ENCODE data around the gene CYSRT1. TPM values are rescaled to one million over a fixed set of nuclear protein-coding genes. Genes with fewer than 3 reads are reported as not detected.

The CYSRT1 gene
- total RNA-seq, 1 donor from 2014 or later: 0.27 TPM

DNA sequence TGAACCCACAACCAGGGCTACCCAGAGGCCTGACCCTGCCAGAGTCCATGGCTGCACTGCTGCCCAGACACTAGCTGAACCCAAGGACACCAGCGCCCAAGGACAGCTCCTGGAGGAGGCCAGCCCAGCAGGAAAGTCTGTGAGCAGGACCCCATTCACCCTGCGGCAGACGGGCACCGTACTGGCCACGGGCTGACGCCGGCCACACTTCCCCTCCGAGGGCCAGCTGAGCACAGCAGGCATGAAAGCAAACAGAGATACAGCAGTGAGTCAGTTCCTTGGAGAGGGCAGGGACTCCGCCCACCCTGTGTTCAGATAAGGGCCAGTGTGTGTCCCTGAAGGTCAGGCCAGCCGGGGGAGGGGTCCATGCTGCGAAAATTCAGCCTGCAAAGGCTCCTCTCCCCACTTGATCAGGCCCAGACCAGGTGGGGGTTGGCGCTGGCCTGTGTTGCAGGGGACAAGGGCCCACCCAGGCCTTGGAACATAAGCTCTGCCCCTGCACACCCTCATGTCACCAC, 6.2 kb upstream of the CYSRT1 start:
- peak overlapping the region; percentile 59 for H3K4me3 ChIP-seq
- H3K27me3 ChIP-seq (ENCODE audit: low read depth): no peaks in the 10 kb centered on the region
- TF ChIP-seq, protein P1, sequence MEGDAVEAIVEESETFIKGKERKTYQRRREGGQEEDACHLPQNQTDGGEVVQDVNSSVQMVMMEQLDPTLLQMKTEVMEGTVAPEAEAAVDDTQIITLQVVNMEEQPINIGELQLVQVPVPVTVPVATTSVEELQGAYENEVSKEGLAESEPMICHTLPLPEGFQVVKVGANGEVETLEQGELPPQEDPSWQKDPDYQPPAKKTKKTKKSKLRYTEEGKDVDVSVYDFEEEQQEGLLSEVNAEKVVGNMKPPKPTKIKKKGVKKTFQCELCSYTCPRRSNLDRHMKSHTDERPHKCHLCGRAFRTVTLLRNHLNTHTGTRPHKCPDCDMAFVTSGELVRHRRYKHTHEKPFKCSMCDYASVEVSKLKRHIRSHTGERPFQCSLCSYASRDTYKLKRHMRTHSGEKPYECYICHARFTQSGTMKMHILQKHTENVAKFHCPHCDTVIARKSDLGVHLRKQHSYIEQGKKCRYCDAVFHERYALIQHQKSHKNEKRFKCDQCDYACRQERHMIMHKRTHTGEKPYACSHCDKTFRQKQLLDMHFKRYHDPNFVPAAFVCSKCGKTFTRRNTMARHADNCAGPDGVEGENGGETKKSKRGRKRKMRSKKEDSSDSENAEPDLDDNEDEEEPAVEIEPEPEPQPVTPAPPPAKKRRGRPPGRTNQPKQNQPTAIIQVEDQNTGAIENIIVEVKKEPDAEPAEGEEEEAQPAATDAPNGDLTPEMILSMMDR (IDR thresholded peaks at IDR 0.05; ENCODE audit: borderline replicate concordance): no peak
- peaks cover 55% of the 10 kb centered on the region for H3K4me1 ChIP-seq
- intact Hi-C loops (cut with micrococcal nuclease): no loop called here
- H3K36me3 ChIP-seq: peaks cover 15% of the 10 kb centered on the region
- peak overlapping the region; percentile 66 for H3K27ac ChIP-seq (replicated peaks)
- no peaks in the 10 kb centered on the region for H3K9me3 ChIP-seq (replicated peaks)
- no peak for DNase-seq

DNA sequence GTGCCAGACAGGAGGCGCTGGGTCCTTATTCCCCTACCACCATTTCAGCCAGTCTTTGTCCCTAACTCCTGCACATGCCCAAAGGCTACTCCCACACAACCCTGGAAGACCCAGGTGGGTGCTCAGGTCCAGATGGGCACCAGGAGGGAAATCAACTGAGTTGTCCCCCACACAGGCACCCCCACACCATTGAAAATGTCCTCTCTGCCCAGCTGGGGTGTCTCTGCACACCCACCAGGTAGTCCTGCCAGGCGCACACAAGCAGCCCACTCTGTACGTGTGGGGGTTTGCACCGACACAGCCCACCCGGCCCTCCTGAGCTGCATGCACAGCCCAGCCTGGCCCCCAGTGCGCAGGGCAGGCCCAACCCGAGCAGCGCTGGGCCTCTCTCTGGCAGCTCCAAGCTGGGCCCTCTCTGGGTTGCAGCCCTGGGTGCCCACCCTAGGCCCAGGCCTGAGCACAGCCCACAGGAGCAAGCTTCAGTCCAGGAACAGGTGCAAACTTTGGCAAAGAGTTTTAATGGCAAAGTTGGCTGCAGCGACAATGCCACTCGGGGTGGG, 5.1 kb upstream of the CYSRT1 start:
- intact Hi-C loops (cut with micrococcal nuclease): no loop called here
- H3K27ac ChIP-seq (replicated peaks): peak overlapping the region; percentile 66
- peaks cover 9% of the 10 kb centered on the region for H3K36me3 ChIP-seq
- no peaks in the 10 kb centered on the region for H3K9me3 ChIP-seq (replicated peaks)
- H3K4me3 ChIP-seq: no peak overlapping the region
- TF ChIP-seq, protein P1 (IDR thresholded peaks at IDR 0.05; ENCODE audit: borderline replicate concordance): no peak
- peaks cover 60% of the 10 kb centered on the region for H3K4me1 ChIP-seq
- no peak for DNase-seq
- no peaks in the 10 kb centered on the region for H3K27me3 ChIP-seq (ENCODE audit: low read depth)

DNA sequence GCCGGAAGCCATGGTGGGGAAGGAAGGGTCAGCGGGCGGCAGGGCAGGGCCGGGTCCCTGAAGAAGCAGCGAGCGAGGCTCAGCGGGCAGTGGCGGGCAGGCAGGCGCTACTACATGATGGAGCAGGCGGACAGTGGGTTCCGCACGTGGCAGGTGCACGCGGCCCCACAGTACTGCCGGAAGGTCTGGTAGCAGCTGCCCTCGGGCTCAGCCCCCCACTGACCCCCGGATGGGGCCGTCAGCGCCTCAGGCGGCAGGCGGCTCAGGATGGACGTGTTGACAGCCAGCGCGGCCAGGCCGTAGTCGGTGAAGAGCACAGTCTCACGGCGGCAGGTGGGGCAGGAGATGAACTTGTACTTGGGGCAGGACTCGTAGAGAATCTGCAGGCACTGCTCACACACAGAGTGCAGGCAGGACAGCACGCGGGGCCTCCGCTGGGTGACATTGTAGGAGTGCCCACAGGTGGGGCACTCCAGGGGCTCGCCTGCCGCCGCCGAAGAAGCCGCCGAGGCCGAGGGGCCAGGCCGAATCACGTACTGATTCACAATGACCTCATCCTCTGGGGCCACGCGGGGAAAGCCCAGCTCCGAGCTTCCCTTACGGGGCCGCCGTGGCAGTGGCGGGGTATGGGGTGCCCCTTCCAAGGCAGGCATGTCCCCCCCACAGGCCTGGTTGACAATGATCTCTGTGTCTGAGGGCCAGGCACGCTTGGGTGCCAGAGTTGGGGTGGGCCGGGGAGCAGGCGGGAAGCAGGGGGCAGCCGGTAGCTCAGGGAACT, 4.5 kb upstream of the CYSRT1 start:
- TF ChIP-seq, protein P1 (IDR thresholded peaks at IDR 0.05; ENCODE audit: borderline replicate concordance): no peak
- H3K9me3 ChIP-seq (replicated peaks): no peaks in the 10 kb centered on the region
- peak overlapping the region; percentile 84 for H3K27ac ChIP-seq (replicated peaks)
- no peak overlapping the region for H3K4me3 ChIP-seq
- peaks cover 60% of the 10 kb centered on the region for H3K4me1 ChIP-seq
- peaks cover 7% of the 10 kb centered on the region for H3K36me3 ChIP-seq
- intact Hi-C loops (cut with micrococcal nuclease): no loop called here
- H3K27me3 ChIP-seq (ENCODE audit: low read depth): no peaks in the 10 kb centered on the region
- DNase-seq: no peak

DNA sequence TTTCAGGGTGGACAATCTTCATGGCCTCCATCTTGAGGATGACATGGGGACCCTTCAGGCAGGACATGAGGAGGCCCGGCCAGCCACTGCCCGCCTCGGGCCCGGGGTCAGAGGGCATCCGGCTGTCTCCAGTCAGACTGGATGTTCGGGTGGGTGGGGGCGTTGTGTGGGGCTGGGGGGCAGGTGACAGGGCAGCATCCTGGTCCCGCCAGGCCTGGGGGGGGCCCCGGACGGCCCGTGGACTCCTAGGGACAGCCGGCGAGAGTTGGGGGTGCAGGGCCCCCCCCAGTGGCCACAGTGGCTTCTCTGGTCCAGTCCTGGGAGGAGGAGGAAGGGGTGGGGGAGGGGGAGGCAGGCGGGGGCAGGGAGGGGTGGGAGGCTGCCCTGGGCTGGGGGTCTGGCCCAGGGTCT, 3.9 kb upstream of the CYSRT1 start:
- TF ChIP-seq, protein P1 (IDR thresholded peaks at IDR 0.05; ENCODE audit: borderline replicate concordance): no peak
- H3K4me1 ChIP-seq: peaks cover 60% of the 10 kb centered on the region
- no peaks in the 10 kb centered on the region for H3K27me3 ChIP-seq (ENCODE audit: low read depth)
- no peak for DNase-seq
- H3K27ac ChIP-seq (replicated peaks): peak overlapping the region; percentile 84
- H3K4me3 ChIP-seq: peak overlapping the region; percentile 68
- H3K36me3 ChIP-seq: peaks cover 6% of the 10 kb centered on the region
- no peaks in the 10 kb centered on the region for H3K9me3 ChIP-seq (replicated peaks)
- intact Hi-C loops (cut with micrococcal nuclease): no loop called here

DNA sequence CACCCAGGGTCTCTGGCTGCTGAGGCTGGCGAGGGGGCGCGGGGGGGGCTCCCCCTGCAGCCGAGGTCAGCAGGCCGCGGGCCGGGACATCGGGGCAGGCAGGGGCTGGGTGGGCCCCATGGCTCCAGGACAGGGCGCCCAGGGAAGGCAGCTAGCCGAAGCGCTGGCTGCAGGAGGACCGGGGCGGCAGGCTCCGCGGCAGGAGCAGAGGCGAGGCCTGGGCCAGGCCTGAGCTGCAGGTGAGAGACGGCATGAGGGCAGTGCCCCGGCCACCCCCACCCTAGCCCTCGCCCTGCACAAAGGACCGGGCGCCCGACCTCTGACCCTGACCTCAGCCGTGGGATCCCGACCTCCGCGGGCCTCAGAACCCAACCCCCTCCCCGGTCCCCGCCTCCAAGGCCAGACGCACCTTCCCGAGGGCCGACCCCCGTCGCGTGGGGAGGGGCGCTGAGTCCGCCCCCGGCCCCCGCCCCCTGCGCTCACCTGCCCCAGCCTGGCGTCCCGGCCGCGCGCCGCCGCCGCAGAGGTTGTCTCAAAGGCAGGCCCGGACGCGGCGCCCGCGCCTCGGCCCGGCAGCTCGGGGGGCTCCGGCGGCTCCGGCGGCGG, 3.4 kb upstream of the CYSRT1 start:
- Histone ChIP-seq H3K9me3 (replicated peaks) (no peaks in the 10 kb centered on the region), H3K4me3 (peak overlapping the region; percentile 68), H3K36me3 (peaks cover under 1% of the 10 kb centered on the region), H3K4me1 (peaks cover 59% of the 10 kb centered on the region), H3K27me3 (ENCODE audit: low read depth) (no peaks in the 10 kb centered on the region), H3K27ac (replicated peaks) (peak overlapping the region; percentile 84)
- intact Hi-C loops (cut with micrococcal nuclease): no loop called here
- DNase-seq: no peak
- TF ChIP-seq, protein P1 (IDR thresholded peaks at IDR 0.05; ENCODE audit: borderline replicate concordance): no peak
